T-helper 1 cell (primary cell): ENCODE measurements around the gene ELOVL2.

Source experiments
- DNase-seq, 5 donors: peaks; one replicate each; pipeline ENCODE4 v3.0.0-alpha.2; 2012 to 2020

The ELOVL2 gene

GRCh38 chr6:11056871-11057270 is 12.8 kb upstream of the ELOVL2 start:
- no peak for DNase-seq

- no peak for DNase-seq
These were observed 11.1 kb upstream of the ELOVL2 start for GRCh38 chr6:11055127-11055627.

- no peak for DNase-seq
These were observed 10.6 kb upstream of the ELOVL2 start for GRCh38 chr6:11054722-11055121.

DNA sequence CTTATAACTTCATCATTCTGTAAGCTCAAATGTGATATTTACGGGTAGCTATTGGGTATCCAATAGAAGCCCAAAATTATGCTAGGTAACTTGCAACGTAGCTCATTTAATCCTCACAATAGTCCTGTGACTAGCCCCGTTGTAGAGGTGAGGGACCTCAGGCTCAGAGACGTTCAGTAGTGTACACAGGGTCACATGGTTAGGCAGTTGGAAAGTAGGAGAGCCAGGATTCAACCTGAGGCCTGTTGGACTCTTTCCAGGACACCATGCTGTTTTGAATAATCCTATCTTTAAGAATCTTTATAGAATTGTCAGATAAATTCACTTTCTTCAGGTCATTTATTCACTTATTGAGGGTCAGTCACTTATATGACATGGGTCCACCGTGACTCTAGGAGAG is 9.2 kb upstream of the ELOVL2 start:
- no peak for DNase-seq

DNA sequence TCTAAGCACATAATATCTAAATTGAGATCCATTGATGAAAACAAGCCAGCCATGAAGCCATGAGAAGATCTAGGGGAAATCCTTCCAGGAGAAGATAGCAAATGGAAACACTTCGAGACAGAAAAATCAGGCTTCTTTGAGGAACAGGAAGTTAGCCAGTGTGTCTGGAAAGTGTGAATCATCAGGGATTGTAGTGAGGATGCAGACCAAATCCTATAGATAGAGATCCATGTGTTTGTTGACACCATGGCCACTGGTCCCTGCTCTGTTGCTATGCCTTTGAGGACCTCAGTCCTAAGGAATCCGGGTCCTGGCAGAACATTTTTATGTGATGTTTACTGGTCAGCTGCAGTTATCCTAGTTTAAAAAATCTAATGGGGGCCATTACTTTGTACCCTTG is 6.6 kb upstream of the ELOVL2 start:
- DNase-seq: no peak

- no peak for DNase-seq
These were observed 635 bp upstream of the ELOVL2 start for GRCh38 chr6:11044712-11045167.

DNA sequence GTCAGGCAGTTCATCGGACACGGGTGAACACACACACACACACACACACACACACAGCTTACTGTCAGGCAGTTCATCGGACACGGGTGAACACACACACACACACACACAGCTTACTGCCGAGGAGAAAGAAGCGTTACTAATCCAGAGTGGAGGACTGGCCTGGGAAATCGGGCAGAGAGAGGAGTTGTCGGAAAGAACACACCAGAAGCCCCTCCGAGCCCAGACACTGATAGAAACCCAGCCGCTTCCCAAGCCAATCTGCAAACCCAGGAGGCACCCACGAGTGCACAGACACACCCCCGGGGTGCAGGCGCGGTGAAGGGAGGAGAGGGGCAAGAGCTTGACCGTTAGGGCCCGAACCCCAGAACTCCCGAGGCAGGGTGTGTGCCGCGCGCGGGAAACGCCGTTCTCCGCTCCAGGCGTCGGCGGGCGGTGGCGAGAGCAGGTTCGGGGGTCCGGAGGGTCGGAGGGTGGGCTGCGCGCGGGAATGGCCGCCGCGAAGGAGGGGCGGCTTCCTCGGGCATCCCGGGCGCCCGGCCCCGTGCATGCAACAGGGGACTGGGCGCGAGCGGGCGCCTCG is 636 bp downstream of the ELOVL2 start:
- DNase-seq: no peak

GRCh38 chr6:11042750-11043377 is 1.2 kb downstream of the ELOVL2 start:
- DNase-seq: no peak

- no peak for DNase-seq
These were observed 1.9 kb downstream of the ELOVL2 start for GRCh38 chr6:11042025-11042749.

GRCh38 chr6:11040134-11040533 is 4.0 kb downstream of the ELOVL2 start:
- DNase-seq: no peak

DNA sequence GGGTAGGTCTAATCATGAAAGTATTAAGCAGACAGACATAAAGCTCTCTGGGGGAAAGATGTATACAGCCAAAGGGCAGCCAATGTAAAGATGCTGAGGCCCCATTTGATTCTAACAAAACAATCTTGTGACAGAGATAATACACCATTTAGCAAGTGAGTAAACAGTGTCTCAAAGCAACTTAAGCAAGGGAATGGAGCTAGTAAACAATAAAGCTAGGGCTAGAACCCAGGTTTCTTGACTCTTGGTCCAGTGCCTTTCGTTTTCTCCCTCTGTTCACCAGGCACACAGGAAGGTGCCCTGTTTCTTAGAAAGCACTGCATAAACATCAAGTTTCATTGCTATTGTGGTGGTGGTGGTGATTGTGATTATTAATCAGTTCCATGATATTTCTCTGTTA is 5.1 kb downstream of the ELOVL2 start:
- DNase-seq: no peak

DNA sequence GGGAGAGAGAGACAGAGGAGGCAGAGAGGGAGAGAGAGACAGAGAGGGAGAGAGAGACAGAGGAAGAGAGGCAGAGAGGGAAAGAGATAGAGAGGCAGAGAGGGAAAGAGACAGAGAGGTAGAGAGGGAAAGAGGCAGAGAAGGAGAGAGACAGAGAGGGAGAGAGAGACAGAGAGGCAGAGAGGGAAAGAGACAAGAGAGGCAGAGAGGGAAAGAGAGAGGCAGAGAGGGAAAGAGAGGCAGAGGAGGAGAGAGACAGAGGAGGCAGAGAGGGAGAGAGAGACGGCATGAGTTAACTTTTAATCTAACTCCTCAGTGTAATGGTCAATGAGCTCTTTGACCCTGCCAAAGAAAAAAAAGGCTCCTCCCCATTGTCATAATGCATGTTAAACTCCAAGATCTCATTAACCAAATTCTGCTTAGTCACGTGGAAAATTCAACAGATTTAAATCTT is 7.1 kb downstream of the ELOVL2 start:
- DNase-seq: no peak

DNA sequence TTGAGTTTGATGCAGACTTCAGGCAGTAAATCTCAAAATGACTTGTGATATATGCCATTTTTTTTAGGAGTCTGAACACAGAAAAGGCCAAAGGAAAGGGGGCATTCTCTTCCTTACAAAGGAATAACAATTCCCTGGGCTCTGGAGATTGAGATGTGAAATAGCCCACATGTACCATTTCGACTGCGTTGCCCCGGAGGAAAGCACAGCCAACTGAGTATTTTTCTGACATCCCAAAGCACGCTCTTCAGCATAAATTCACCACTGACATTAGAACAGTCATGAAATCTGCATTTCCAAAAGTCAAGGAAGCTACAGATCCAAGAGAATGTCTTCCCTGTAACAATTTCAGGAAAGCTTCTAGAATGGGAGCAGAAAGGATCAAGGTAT is 7.8 kb downstream of the ELOVL2 start:
- no peak for DNase-seq

DNA sequence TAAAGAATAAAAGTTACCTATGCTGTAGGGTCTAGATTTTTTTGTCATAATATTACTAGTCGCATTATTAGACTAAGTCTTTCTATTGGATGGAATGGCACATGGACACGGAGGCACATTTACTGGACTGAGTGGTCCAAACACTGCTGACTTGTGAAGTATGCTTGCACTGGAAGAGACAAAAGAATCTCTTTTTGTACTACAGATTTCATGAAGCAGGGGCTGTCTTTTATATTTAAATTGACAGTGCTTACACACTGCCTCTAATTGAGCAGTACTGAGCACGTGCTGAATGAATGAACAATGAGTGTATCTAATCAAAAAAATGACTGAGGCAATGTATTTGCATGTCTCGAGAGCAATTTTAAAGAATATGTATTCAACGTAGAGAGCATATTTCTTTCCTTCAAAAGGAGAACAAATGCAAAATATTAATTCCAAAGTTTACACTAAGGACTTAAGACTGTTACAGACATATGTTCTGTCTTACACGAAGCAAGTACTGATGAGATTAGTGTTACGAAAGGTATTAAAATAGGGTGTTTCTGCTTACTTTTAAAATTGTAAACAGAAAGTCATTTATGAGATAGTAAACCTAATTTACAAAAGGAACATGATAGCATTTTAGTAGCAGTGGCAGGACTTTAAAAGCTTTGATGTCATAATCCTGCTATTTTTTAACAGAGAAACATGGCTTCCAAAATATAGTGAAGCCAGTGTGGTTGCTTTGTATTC is 8.3 kb downstream of the ELOVL2 start:
- no peak for DNase-seq

- no peak for DNase-seq
These were observed 10.3 kb downstream of the ELOVL2 start for GRCh38 chr6:11033825-11034224.

GRCh38 chr6:11030904-11031303 is 13.2 kb downstream of the ELOVL2 start:
- no peak for DNase-seq

GRCh38 chr6:11028959-11029358 is 15.1 kb downstream of the ELOVL2 start:
- DNase-seq: no peak

GRCh38 chr6:11027565-11028110 is 16.5 kb downstream of the ELOVL2 start:
- DNase-seq: no peak

DNA sequence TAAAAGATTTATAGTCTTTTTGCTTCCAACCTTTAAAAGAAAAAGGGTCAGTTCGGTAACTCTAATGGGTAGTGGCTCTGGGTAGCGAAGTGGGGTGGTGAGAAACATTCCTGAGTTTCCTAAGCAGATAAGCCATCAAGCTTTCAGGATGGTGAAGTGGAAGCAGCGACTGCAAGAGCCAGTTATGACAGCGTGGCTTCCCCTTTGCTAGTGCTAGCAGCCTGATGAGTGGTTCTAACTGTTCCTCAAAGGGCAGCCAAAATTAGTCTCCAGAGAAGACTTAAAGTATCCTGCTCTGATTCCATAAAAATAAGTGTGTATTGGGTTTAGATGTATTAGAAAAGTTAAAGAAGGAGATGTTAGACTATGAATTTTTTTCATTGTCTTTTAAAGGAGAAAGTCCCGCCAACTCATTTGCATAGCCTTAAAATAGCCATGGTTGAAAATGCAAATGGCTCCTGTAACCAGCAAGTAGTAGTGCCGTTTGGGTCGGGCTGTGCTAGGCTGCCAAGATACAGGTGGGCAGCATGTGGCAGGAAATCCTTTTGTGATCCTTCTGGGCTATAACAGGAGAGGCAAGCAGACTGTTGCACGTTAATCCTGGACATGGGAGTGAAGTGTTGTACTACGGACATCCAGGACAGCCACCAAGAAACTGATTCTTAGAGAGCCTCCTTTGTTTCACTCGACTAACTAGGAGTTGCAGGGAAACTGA is 18.0 kb downstream of the ELOVL2 start:
- DNase-seq: no peak

DNA sequence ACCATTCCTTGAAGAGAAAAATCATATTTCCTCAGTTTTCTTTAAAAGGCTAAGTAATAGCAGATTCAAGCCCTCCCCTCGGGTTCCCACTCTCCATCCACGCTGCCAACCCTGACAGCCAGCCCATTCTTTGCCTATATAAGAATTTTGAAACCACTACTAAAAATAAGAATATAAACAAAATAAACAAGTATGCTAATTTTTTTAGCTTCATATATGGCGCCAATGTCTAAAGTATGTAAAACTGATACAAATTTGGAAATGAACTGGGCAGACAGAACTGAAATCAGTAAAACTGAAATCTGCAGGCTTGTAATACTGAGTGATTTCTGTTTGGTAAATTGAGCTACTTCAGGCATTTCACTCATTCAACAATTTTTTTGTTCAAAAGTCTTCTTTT is 19.0 kb downstream of the ELOVL2 start:
- DNase-seq: no peak

DNA sequence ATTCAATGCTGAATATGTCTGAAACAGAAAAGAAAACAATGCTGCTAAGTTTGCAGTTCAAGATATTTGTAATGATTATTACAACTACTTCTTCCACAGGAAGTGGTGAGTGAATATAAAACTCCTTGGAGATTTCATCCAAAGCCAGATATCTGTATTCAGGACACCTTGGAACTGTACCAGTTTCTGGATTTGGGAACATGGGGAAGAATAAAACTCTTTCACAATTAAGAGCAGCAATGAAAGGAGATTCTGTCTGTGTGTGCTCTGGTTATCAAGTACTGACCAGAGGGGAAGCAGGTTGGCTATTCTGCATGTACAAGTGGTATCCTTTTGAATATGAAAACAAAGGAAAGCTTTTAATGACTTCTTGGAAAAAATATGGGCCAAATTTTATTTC is 21.1 kb downstream of the ELOVL2 start:
- DNase-seq: no peak

- DNase-seq: no peak
These were observed 22.4 kb downstream of the ELOVL2 start for GRCh38 chr6:11021714-11022113.
